HCT116 (cell line): ENCODE data around the gene STRN3.

Experiments used
- EZH2 ChIP-seq: fragments of 200-600 bp; sonication (generic); IDR thresholded peaks from 2 replicates; pipeline ENCODE4 v1.6.1; 2017; ENCODE audit warnings: antibody characterized with exemption, mixed run types
- JUND ChIP-seq: IDR thresholded peaks from 2 replicates; pipeline ENCODE4 v1.6.1; 2012
- ZFX ChIP-seq: fragments of 450-650 bp; IDR thresholded peaks from 2 replicates; pipeline ENCODE4 v1.6.1; 2017
- TF ChIP-seq, protein P1 (sequence below): IDR thresholded peaks from 2 replicates; pipeline ENCODE4 v1.6.1; 2012
- TF ChIP-seq, protein P2 (sequence below), 3 experiments: fragments of 200-600 bp in 1 of 3; sonication (generic) in 1 of 3; IDR thresholded peaks in 2 of 3; conservative IDR thresholded peaks in 1 of 3; 2 replicates each; pipeline ENCODE4 v1.5.1; 2012 to 2017; ENCODE audit warnings: low read depth in 2 of 3, low read length in 2 of 3, antibody characterized with exemption in 1 of 3, borderline replicate concordance in 1 of 3, control low read depth in 1 of 3, mild to moderate bottlenecking in 1 of 3, mixed read lengths in 1 of 3, mixed run types in 1 of 3, moderate library complexity in 1 of 3; ENCODE audit not compliant: insufficient read depth in 1 of 3

DNA sequence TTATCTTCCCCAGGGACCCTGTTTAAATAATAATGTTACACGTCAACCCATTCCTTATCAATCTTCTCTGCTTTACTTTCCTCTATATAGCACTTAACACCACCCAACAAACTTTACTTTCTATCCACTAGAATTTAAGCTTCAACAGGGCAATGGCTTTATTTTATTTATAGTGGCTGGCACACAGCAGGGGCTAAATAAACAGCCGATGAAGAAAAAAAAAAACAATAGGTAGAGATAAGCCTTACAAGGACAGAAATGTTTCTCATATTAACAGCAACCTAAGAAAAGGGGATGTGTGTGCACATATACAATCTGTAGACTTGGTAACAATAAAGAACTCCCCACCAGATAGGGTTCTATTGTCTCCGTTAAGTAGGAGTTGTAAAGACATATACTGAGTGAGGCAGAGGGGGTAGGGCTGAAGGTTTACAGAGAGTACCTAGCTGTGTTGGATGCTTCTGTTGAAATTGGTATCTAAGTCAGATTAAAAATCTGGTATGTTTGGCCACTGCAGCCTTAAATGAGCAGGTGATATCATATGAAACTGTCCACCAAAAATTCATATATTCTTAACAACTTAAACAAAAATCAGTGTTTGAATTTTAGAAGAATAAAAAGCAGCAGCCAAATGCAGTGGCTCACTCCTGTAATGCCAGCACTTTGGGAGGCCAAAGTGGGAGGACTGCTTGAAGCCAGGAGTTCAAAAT, 25.4 kb downstream of the STRN3 start:
- TF ChIP-seq, protein P1, sequence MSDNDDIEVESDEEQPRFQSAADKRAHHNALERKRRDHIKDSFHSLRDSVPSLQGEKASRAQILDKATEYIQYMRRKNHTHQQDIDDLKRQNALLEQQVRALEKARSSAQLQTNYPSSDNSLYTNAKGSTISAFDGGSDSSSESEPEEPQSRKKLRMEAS: no peak
- TF ChIP-seq, protein P2, sequence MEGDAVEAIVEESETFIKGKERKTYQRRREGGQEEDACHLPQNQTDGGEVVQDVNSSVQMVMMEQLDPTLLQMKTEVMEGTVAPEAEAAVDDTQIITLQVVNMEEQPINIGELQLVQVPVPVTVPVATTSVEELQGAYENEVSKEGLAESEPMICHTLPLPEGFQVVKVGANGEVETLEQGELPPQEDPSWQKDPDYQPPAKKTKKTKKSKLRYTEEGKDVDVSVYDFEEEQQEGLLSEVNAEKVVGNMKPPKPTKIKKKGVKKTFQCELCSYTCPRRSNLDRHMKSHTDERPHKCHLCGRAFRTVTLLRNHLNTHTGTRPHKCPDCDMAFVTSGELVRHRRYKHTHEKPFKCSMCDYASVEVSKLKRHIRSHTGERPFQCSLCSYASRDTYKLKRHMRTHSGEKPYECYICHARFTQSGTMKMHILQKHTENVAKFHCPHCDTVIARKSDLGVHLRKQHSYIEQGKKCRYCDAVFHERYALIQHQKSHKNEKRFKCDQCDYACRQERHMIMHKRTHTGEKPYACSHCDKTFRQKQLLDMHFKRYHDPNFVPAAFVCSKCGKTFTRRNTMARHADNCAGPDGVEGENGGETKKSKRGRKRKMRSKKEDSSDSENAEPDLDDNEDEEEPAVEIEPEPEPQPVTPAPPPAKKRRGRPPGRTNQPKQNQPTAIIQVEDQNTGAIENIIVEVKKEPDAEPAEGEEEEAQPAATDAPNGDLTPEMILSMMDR (IDR thresholded peaks at IDR 0.05 in 2 of 3, conservative IDR thresholded peaks at IDR 0.05 in 1 of 3; ENCODE audit: borderline replicate concordance in 1 of 3, insufficient read depth in 1 of 3, low read depth in 2 of 3, low read length in 2 of 3): no peak
- TF ChIP-seq EZH2: no peak
- no peak for TF ChIP-seq JUND
- TF ChIP-seq ZFX: no peak
